ENCODE measurements around the gene FNBP1L. TPM values are rescaled to one million over a fixed set of nuclear protein-coding genes. Genes with fewer than 3 reads are reported as not detected.

The FNBP1L gene
- total RNA-seq, 1 donor from 2014 or later, result 40.6 TPM

DNA sequence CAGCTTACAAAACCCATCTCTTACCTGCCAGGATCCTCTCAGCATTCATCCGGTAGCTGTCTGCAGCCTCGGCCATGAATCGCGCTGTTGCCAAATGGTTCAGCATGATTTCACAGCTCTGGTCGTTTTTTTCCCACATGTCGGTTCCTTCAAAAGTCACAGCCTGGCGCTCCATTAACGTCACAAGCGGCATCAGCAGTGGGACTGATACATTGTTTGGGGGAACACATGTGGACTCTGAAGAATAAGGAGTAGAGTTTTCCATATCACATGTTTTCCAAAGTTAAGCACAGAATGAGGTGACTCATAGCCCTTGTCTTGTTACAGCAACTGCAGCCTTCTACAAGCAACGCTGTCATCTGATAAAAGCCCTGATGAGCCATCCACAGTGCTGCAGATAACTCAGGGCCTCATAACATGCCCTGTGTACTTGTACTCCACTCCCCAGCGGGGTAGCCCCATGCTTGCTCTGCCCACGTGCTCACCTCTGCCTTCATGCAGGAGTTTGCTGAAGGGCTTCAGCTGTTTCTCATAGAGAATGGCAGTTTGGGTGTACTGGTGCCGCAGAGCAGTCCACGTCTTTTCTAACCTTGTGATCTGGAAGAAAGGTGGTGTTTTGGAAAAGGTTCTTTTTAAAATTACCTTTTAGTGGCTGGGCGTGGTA lies 119.5 kb downstream of the FNBP1L start:
- peaks cover 14% of the 10 kb centered on the region for H3K4me1 ChIP-seq
- ATAC-seq, result peak; percentile 49 to 56

DNA sequence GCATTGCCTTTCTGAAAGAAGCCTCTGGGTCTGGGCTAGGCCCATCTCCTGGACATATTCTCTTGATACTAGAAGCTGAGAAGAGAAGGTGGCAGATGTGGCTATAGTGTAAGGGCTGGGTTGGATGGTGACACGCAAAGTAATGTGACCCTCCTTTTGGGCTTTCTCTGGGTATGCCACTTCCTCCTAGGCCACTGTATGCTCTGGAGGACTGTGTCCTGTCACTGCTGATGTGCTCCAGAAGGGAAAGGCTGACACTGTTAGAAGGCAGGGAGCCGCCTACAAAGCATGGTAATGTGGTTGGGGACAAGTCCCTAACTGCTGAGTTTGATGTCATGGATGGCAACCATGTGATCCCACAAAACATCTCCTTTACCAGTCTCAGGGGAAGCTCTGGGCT lies 121.6 kb downstream of the FNBP1L start:
- Histone ChIP-seq H3K9me3 (no peaks in the 10 kb centered on the region), H3K4me1 (peaks cover 14% of the 10 kb centered on the region), H3K36me3 (peaks cover 85% of the 10 kb centered on the region), H3K27ac (no peak overlapping the region), H3K4me3 (no peak overlapping the region), H3K27me3 (ENCODE audit: low read depth) (no peaks in the 10 kb centered on the region)
- TF ChIP-seq, protein P1, sequence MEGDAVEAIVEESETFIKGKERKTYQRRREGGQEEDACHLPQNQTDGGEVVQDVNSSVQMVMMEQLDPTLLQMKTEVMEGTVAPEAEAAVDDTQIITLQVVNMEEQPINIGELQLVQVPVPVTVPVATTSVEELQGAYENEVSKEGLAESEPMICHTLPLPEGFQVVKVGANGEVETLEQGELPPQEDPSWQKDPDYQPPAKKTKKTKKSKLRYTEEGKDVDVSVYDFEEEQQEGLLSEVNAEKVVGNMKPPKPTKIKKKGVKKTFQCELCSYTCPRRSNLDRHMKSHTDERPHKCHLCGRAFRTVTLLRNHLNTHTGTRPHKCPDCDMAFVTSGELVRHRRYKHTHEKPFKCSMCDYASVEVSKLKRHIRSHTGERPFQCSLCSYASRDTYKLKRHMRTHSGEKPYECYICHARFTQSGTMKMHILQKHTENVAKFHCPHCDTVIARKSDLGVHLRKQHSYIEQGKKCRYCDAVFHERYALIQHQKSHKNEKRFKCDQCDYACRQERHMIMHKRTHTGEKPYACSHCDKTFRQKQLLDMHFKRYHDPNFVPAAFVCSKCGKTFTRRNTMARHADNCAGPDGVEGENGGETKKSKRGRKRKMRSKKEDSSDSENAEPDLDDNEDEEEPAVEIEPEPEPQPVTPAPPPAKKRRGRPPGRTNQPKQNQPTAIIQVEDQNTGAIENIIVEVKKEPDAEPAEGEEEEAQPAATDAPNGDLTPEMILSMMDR (IDR thresholded peaks at IDR 0.05), result no peak
- DNase-seq (no peak), ATAC-seq (no peak)
- intact Hi-C loops (cut with DNase I), result no loop called here

More for the DNA sequence above, 119.5 kb downstream of the FNBP1L start:
- Histone ChIP-seq H3K36me3 (peaks cover 88% of the 10 kb centered on the region), H3K27ac (no peak overlapping the region), H3K27me3 (ENCODE audit: low read depth) (no peaks in the 10 kb centered on the region), H3K4me3 (no peak overlapping the region), H3K9me3 (no peaks in the 10 kb centered on the region)
- no peak for DNase-seq
- intact Hi-C loops (cut with DNase I), result no loop called here
- TF ChIP-seq, protein P1 (IDR thresholded peaks at IDR 0.05), result no peak

DNA sequence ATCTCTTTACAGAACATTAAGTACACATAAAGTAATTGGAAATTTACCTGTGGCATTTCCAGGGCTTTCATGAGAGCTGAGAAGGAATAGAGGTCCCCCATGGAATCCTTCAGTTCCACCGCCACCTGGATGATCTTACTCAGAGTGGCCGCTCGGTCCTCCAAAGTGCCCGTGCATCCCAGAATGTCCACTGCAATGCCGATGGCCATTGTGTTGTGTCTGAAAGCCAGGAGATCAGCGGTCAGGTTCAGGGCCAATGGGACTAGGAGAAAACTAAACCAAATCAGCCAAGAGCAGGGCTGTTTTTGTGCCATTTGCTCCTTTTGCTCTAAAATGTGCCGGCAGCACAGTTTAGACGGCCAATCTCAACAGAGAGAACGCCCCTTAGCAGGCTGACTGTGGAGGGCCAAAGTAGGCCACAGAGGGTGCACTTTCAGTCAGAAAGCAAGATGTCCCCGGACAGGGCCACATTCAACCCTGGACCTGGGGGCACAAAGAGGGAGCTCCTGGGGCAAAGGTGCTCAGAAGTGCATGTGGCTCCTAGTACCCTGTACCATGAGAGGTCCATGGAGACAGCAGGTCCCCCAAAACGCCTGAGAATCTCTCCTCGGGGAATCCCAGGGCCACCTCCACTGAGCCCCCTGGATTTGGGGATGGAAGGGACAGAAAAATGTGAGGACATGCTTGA lies 123.8 kb downstream of the FNBP1L start:
- Histone ChIP-seq H3K36me3 (peaks cover 86% of the 10 kb centered on the region), H3K27ac (no peak overlapping the region), H3K9me3 (no peaks in the 10 kb centered on the region), H3K4me3 (no peak overlapping the region), H3K27me3 (ENCODE audit: low read depth) (no peaks in the 10 kb centered on the region), H3K4me1 (no peaks in the 10 kb centered on the region)
- TF ChIP-seq, protein P1 (IDR thresholded peaks at IDR 0.05), result no peak
- ATAC-seq (no peak), DNase-seq (no peak)
- intact Hi-C loops (cut with DNase I), result no loop called here

DNA sequence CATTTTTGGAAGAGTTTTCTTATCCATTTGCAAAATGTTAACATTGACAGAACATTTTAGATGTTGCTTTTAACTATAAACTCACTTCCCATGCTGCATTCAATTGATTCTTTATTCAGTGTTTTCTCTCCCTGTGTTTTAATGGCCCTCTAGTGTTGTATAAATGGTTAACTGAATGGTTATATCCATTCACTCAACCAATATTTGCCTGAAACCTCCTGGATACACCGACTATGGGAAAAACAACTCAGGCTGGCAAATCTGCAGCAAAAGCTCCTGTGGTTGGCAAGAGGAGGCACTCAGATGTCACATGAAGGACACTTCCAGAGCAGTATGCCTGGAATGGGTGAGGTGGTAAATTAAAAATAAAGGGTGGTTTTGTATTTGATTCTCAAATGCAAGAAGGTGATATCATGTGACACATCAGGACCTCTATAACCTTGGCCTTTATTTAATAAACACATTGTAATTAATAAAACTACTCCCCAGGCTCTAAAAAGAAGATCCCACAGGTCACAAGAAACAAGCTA lies 126.1 kb downstream of the FNBP1L start:
- Histone ChIP-seq H3K27me3 (ENCODE audit: low read depth) (no peaks in the 10 kb centered on the region), H3K9me3 (no peaks in the 10 kb centered on the region), H3K27ac (no peak overlapping the region), H3K4me1 (no peaks in the 10 kb centered on the region), H3K4me3 (no peak overlapping the region), H3K36me3 (peaks cover 78% of the 10 kb centered on the region)
- TF ChIP-seq, protein P1 (IDR thresholded peaks at IDR 0.05), result no peak
- intact Hi-C loops (cut with DNase I), result no loop called here
- ATAC-seq, result no peak
- DNase-seq, result no peak

DNA sequence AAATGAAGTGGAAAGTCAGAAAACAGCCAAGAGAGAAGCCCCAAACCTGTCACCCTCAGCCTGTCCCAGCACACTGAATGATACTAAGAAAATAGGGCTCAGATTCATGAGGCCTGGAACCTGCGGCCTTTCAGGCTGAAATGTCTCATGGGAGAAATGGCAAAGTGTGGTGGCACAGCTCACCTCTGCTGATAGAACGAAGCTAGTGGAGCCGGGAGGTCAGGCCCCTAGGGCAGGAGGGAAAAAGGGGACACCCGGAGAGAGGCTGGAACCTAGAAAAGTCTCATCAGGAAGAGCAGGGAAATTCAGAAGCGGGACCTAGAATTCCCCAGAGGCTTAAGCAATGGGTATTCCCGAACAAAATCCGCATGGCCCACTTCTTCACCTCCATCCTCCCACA lies 126.6 kb downstream of the FNBP1L start:
- peaks cover 78% of the 10 kb centered on the region for H3K36me3 ChIP-seq
- H3K9me3 ChIP-seq, result no peaks in the 10 kb centered on the region
- H3K4me3 ChIP-seq, result no peak overlapping the region
- intact Hi-C loops (cut with DNase I), result no loop called here
- peaks cover 3% of the 10 kb centered on the region for H3K4me1 ChIP-seq
- TF ChIP-seq, protein P1 (IDR thresholded peaks at IDR 0.05), result no peak
- no peak for DNase-seq
- ATAC-seq, result no peak
- H3K27ac ChIP-seq, result no peak overlapping the region
- H3K27me3 ChIP-seq (ENCODE audit: low read depth), result no peaks in the 10 kb centered on the region

Data from lower lobe of right lung (tissue), 2 donors.